LNCAP (cell line): ENCODE measurements around the gene SIGLEC1.

Experiments
- CTCF ChIP-seq: fragments of 450-650 bp; IDR thresholded peaks from 2 replicates; pipeline ENCODE4 v1.5.1; 2017; ENCODE audit warnings: mild to moderate bottlenecking

SIGLEC1 gene

GRCh38 chr20:3678856-3679720 is 33.3 kb downstream of the SIGLEC1 start:
- TF ChIP-seq CTCF = no peak

- TF ChIP-seq CTCF = no peak
Measured at GRCh38 chr20:3678198-3678597, 34.2 kb downstream of the SIGLEC1 start.

- TF ChIP-seq CTCF = no peak
Measured at GRCh38 chr20:3677733-3678132, 34.7 kb downstream of the SIGLEC1 start.

- no peak for TF ChIP-seq CTCF
Measured at GRCh38 chr20:3674995-3675900, 37.2 kb downstream of the SIGLEC1 start.

GRCh38 chr20:3674447-3674846 is 38.0 kb downstream of the SIGLEC1 start:
- no peak for TF ChIP-seq CTCF

GRCh38 chr20:3673221-3674070 is 39.0 kb downstream of the SIGLEC1 start:
- TF ChIP-seq CTCF = no peak
